ENCODE measurements around the gene NUDT22. TPM values are rescaled to one million over a fixed set of nuclear protein-coding genes. Genes with fewer than 3 reads are reported as not detected.

Gene NUDT22, protein sequence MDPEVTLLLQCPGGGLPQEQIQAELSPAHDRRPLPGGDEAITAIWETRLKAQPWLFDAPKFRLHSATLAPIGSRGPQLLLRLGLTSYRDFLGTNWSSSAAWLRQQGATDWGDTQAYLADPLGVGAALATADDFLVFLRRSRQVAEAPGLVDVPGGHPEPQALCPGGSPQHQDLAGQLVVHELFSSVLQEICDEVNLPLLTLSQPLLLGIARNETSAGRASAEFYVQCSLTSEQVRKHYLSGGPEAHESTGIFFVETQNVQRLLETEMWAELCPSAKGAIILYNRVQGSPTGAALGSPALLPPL
- total RNA-seq (10 to 100 TPM; 20.3 to 41.3 TPM), polyA plus RNA-seq (ENCODE audit: insufficient read length in 2 of 2) (10 to 100 TPM; 30.6 to 35.1 TPM)
- long read RNA-seq, donor 1, transcript NUDT22-201 (6 exons, 1,094 nt) = major isoform, 6 of 8 reads
- long read RNA-seq, donor 1, partial matches to known transcripts = 0 of 8 reads
- long read RNA-seq, donor 1, other reads (novel, unspliced or antisense) = 0 of 8 reads
- long read RNA-seq, donor 2, partial matches to known transcripts = 0 of 3 reads
- long read RNA-seq, donor 2, other reads (novel, unspliced or antisense) = 0 of 3 reads
- long read RNA-seq, donor 3, partial matches to known transcripts = 0 of 2 reads
- long read RNA-seq, donor 3, other reads (novel, unspliced or antisense) = 0 of 2 reads
- long read RNA-seq, donor 4, transcript NUDT22-201 (6 exons, 1,094 nt) = major isoform, 6 of 9 reads
- long read RNA-seq, donor 4, partial matches to known transcripts = 0 of 9 reads
- long read RNA-seq, donor 4, other reads (novel, unspliced or antisense) = 0 of 9 reads

DNA sequence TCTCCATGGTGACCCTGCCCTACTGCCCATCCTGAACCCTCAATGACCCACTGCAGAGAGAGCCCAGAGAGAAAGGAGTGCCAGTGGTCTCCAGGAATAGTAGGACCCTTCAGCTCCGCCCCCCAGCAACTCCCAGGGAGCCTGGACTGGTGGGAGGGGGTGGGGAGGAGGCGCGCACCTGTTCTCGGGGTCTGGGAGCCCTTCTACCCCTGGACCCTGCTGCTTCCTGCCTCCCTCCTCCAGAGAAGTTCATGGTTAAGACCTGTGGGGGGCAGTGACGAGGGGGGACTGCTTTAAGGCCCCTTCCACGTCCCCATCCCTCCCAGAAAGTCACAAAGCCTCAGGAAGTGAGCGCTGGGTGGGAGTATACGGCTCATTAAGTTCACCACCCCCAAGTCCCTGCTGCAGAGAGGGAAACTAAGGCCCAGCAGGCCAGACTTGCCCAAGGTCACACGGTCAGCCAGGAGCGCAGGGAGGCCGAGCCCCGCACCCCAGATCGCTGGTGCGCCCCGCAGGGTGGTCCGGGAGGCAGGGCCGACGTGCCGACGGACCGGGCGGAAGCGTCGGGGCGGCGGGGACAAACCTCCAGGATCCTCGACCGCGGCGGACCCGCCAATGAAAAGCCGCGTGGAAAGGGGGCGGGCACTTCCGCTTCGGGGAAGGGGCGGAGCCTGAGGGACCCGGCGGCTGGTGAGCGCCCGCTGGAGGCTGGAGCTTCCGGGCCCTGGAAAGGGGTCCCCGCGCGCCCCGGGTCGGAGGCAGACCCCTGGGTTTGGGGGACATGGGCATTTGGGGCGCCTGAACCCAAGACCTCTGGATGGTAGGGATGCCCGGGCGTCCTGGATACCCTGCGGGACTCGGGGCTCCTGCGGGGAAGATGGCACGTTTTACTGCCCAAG, at the start of gene NUDT22, which contains the start of gene TRPT1:
Gene NUDT22, plus strand, starts transcription at position 667 of the 899 bp plus-strand sequence. CDS start 379 bp downstream, outside the sequence.
Gene TRPT1, minus strand, starts transcription at position 579 of the 899 bp plus-strand sequence. Its CDS starts 326 bp downstream, at position 253.
- DNase-seq (ENCODE audit: low read depth in 4 of 6, low spot score in 6 of 6) = peak; percentile 72 to 96 (median 80)
- Histone ChIP-seq H3K36me3 (ENCODE audit: control insufficient read depth, insufficient read depth, low read length) (peaks cover 31% of the 10 kb centered on the region), H3K4me3 (ENCODE audit: low read depth, low read length) (peak within 1 kb of the TSS; percentile 73), H3K27ac (ENCODE audit: low read depth, low read length) (peak within 1 kb of the TSS; percentile 69), H3K9me3 (ENCODE audit: control insufficient read depth, insufficient read depth, low read length) (no peaks in the 10 kb centered on the region), H3K4me1 (ENCODE audit: control insufficient read depth, insufficient read depth, low read length) (peaks cover 47% of the 10 kb centered on the region), H3K27me3 (ENCODE audit: control insufficient read depth, insufficient read depth, low read length) (no peaks in the 10 kb centered on the region)
- 0% methylated on average over 46 of the region's 54 CpGs for whole genome bisulfite sequencing (ENCODE audit: insufficient coverage)

DNA sequence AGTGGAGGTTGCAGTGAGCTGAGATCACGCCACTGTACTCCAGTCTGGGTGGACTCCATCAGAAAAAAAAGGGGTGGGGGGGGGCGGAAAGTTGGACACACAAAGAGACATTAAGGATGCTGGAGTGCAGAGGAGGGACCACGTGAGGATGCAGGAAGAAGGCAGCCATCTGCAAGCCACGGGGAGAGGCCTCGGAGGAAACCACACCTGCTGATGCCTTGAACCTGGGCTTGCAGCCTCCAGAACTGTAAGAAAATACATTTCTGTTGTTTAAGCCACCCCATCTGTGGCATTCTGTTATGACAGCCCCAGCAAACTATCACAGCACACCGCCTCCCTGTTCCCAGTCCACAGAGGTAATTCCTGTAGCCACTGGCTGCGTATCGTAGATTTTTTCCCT, 49.3 kb upstream of the NUDT22 start:
- DNase-seq (ENCODE audit: low read depth in 4 of 6, low spot score in 6 of 6) = no peak
- Histone ChIP-seq H3K36me3 (ENCODE audit: control insufficient read depth, insufficient read depth, low read length) (no peaks in the 10 kb centered on the region), H3K9me3 (ENCODE audit: control insufficient read depth, insufficient read depth, low read length) (no peaks in the 10 kb centered on the region), H3K4me1 (ENCODE audit: control insufficient read depth, insufficient read depth, low read length) (peaks cover 13% of the 10 kb centered on the region), H3K4me3 (ENCODE audit: low read depth, low read length) (no peak overlapping the region), H3K27me3 (ENCODE audit: control insufficient read depth, insufficient read depth, low read length) (no peaks in the 10 kb centered on the region), H3K27ac (ENCODE audit: low read depth, low read length) (no peak overlapping the region)
- WGBS (ENCODE audit: insufficient coverage) = 69% methylated on average over 4 of the region's 8 CpGs

DNA sequence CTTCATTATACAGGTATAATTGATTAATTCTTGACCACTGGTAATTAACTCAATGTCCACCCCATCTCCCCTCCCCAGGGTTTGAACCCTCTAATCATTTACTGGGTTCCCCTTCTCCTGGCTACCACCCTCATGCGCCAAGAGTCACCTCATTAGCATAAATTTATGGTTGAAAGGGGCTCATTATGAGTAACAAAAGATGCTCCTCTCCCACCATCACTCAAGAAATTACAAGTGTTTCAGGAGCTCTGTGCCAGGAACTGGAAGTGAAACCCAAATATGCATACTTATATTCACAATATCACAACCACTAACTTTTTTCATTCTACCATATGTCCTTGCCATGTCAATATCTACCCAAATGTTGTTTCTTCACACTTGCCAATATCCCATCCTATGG, 47.9 kb upstream of the NUDT22 start:
- no CpG with 5 or more reads among the region's 1 CpG for WGBS (ENCODE audit: insufficient coverage)
- no peak for DNase-seq (ENCODE audit: low read depth in 4 of 6, low spot score in 6 of 6)
- H3K36me3 ChIP-seq (ENCODE audit: control insufficient read depth, insufficient read depth, low read length) = no peaks in the 10 kb centered on the region
- H3K4me1 ChIP-seq (ENCODE audit: control insufficient read depth, insufficient read depth, low read length) = peaks cover 20% of the 10 kb centered on the region
- no peaks in the 10 kb centered on the region for H3K27me3 ChIP-seq (ENCODE audit: control insufficient read depth, insufficient read depth, low read length)
- no peak overlapping the region for H3K4me3 ChIP-seq (ENCODE audit: low read depth, low read length)
- no peaks in the 10 kb centered on the region for H3K9me3 ChIP-seq (ENCODE audit: control insufficient read depth, insufficient read depth, low read length)
- H3K27ac ChIP-seq (ENCODE audit: low read depth, low read length) = no peak overlapping the region

DNA sequence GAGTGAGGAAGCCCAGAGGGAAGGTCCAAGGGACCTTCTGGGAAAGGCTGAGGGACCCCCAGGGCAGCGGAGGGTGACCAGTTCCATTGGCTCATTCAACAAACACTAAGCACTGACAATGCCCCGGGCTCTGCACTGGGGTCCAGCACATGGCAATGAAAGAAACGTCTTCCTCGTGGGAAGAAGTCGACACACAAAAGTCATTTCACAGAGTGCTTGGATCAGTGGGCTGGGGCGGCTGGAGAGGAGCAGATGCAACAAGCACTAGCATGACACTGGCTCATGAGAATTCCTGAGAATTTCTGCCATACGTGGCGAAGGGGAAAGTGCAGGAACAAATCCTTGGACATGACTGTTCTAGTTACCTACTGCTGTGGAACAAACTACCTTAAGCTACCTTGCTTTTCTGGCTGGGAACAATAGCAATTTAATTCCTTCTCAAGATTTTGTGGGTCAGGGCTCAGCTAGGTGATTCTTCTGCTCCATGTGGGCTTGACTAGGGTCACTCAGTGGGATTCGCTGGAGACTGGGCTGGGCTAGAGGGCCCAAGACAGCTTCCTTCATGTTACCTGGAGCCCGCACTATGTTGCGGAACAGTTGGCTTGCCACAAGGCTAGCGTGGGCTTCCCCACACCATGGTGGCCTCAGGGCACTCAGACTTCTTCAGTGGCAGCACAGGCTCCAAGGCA, 47.0 kb upstream of the NUDT22 start:
- Histone ChIP-seq H3K9me3 (ENCODE audit: control insufficient read depth, insufficient read depth, low read length) (no peaks in the 10 kb centered on the region), H3K4me1 (ENCODE audit: control insufficient read depth, insufficient read depth, low read length) (peaks cover 29% of the 10 kb centered on the region), H3K36me3 (ENCODE audit: control insufficient read depth, insufficient read depth, low read length) (no peaks in the 10 kb centered on the region), H3K27me3 (ENCODE audit: control insufficient read depth, insufficient read depth, low read length) (no peaks in the 10 kb centered on the region), H3K4me3 (ENCODE audit: low read depth, low read length) (no peak overlapping the region), H3K27ac (ENCODE audit: low read depth, low read length) (no peak overlapping the region)
- DNase-seq (ENCODE audit: low read depth in 4 of 6, low spot score in 6 of 6) = no peak
- WGBS (ENCODE audit: insufficient coverage) = 87% methylated on average over 10 of the region's 12 CpGs

DNA sequence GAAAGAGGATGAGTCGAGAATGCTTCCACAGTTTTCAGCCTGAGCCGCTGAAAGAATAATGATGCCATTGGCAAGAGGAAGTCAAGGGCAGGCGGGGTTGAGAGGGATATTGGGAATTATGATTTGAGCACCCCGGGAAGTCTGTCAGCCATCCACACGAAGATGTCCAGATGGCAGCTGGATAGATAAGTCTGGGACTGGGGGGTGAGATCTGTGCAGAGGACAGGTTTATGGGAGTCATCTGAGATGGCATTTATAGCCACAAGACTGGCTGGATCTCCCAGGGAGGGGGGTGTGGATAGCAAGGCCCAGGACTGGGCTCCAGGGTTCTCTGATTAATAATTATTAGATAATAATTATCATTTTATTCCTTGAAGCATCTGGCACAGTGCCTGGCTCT, 45.2 kb upstream of the NUDT22 start:
- DNase-seq (ENCODE audit: low read depth in 4 of 6, low spot score in 6 of 6) = no peak
- 67% methylated on average over 5 of the region's 5 CpGs for WGBS (ENCODE audit: insufficient coverage)
- Histone ChIP-seq H3K9me3 (ENCODE audit: control insufficient read depth, insufficient read depth, low read length) (no peaks in the 10 kb centered on the region), H3K4me1 (ENCODE audit: control insufficient read depth, insufficient read depth, low read length) (peaks cover 41% of the 10 kb centered on the region), H3K27me3 (ENCODE audit: control insufficient read depth, insufficient read depth, low read length) (no peaks in the 10 kb centered on the region), H3K36me3 (ENCODE audit: control insufficient read depth, insufficient read depth, low read length) (no peaks in the 10 kb centered on the region), H3K27ac (ENCODE audit: low read depth, low read length) (peak overlapping the region; percentile 71), H3K4me3 (ENCODE audit: low read depth, low read length) (no peak overlapping the region)

DNA sequence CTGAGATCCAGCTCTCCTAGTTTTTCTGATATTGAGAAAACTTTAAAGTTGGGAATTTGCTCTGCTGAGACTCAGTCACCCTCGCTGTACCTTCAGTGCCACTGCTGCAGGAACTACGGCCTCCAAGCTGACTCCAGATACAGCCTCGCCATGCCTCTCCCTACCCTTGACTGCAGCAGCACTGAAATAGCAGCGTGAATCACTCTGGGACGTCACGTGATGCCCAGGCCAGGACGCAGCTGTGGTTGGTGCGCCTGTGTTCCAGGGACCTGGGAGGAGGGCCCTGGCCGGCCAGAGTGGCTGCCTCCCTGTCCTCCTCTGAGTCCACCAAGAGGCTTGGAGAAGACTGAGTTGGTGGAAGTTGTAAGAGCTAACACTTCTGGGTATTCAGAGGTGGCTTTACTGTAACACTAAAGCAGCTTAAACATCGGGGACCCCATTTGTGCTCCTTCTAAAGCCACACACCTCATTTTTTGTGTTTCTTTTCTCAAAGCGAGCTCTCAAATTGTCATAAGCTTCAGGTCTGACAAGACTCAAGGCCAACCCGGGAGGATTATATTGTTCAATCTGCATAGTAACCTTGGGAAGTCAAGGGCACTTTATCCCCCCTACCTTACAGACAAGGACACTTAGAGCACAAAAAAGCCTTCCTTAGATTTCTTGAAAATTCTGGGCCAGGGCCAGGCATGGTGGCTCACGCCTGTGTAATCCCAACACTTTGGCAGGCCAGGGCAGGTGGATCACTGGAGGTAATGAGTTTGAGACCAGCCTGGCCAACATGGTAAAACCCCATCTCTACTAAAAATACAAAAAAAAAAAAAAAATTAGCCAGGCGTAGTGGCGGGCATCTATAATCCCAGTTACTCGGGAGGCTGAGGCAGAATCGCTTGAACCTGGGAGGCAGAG, 44.3 kb upstream of the NUDT22 start:
- Histone ChIP-seq H3K4me1 (ENCODE audit: control insufficient read depth, insufficient read depth, low read length) (peaks cover 41% of the 10 kb centered on the region), H3K4me3 (ENCODE audit: low read depth, low read length) (no peak overlapping the region), H3K27ac (ENCODE audit: low read depth, low read length) (peak overlapping the region; percentile 71), H3K36me3 (ENCODE audit: control insufficient read depth, insufficient read depth, low read length) (no peaks in the 10 kb centered on the region), H3K9me3 (ENCODE audit: control insufficient read depth, insufficient read depth, low read length) (no peaks in the 10 kb centered on the region), H3K27me3 (ENCODE audit: control insufficient read depth, insufficient read depth, low read length) (no peaks in the 10 kb centered on the region)
- 8% methylated on average over 9 of the region's 17 CpGs for WGBS (ENCODE audit: insufficient coverage)
- peak in 3 of 6 donors; percentile 38 to 77 (median 77) for DNase-seq (ENCODE audit: low read depth in 4 of 6, low spot score in 6 of 6)

DNA sequence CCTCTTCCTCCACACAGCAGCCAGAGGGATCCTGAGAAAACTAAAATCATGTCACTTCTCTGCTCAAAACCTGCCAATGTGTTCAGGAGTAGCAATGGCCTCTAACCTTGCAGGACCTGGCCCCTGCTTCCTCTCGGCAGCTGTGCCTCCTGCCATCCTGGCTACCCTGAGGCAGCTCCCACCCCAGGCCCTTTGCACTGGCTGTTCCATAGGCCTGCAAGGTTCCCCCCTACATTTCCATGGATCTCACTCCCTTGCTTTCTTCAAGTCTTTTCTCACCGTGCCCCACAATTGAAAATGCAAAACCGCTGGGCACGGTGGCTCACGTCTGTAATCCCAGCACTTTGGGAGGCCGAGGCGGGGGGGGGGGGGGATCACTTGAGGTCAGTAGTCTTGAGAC, 42.2 kb upstream of the NUDT22 start:
- Histone ChIP-seq H3K27me3 (ENCODE audit: control insufficient read depth, insufficient read depth, low read length) (no peaks in the 10 kb centered on the region), H3K4me1 (ENCODE audit: control insufficient read depth, insufficient read depth, low read length) (peaks cover 41% of the 10 kb centered on the region), H3K36me3 (ENCODE audit: control insufficient read depth, insufficient read depth, low read length) (peaks cover 11% of the 10 kb centered on the region), H3K27ac (ENCODE audit: low read depth, low read length) (no peak overlapping the region), H3K4me3 (ENCODE audit: low read depth, low read length) (no peak overlapping the region), H3K9me3 (ENCODE audit: control insufficient read depth, insufficient read depth, low read length) (no peaks in the 10 kb centered on the region)
- DNase-seq (ENCODE audit: low read depth in 4 of 6, low spot score in 6 of 6) = no peak
- 80% methylated on average over 1 of the region's 7 CpGs for WGBS (ENCODE audit: insufficient coverage)

DNA sequence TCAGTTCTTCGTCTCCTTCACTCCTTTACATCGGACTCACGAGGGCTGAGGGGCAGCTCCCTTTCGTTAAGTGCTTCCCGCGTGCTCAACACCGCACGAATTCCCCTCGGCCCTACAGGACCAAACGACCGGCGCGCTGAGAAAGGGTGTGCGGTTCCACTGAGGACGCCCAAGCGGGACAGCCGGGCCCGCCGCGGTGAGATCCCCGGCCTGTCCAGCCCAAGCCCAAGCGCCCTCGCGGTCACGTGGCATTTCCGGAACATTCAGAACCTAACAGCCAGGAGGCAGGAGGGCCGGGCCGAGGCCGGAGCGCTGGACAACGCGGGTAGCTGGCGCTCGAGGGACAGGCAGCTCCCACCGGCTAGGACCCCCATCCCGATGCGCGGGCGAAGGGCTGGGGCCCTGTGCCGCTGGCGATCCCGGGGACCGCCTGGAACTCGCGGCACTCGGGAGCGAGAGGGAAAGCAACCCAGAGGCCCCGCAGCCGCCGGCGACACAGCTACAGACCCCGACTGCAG, 40.8 kb upstream of the NUDT22 start:
- Histone ChIP-seq H3K4me1 (ENCODE audit: control insufficient read depth, insufficient read depth, low read length) (peaks cover 45% of the 10 kb centered on the region), H3K27me3 (ENCODE audit: control insufficient read depth, insufficient read depth, low read length) (no peaks in the 10 kb centered on the region), H3K9me3 (ENCODE audit: control insufficient read depth, insufficient read depth, low read length) (no peaks in the 10 kb centered on the region), H3K36me3 (ENCODE audit: control insufficient read depth, insufficient read depth, low read length) (peaks cover 15% of the 10 kb centered on the region), H3K4me3 (ENCODE audit: low read depth, low read length) (peak overlapping the region; percentile 80), H3K27ac (ENCODE audit: low read depth, low read length) (peak overlapping the region; percentile 92)
- peak in 3 of 6 donors; percentile 60 to 89 (median 63) for DNase-seq (ENCODE audit: low read depth in 4 of 6, low spot score in 6 of 6)
- under 1% methylated on average over 52 of the region's 52 CpGs for WGBS (ENCODE audit: insufficient coverage)
